ENCODE data around the gene WIZ.

WIZ gene

GRCh38 chr19:15444505-15445226 lies 5.1 kb downstream of the WIZ start:
- DNase-seq (ENCODE audit: low spot score): no peak

DNA sequence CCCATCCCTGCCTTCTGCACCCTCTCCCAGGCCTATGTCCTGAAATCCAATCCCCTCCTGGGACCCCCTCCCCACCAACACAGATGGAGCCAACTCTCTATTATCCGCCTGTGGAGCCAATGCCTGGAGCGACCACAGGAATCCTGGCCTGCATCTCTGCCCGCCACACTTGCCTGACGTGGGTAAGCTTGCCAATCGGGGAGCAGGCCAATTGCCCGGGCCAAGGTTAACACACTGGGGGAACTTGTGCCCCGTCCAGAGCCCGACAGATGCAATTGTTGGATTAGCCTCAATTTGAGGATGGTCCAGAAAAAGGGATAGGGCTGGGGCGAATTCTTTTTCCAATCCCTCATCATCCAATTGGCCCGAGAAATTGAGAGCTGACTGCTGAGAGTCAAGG lies 5.9 kb downstream of the WIZ start:
- no peak for DNase-seq (ENCODE audit: low spot score)

GRCh38 chr19:15443325-15443724 lies 6.4 kb downstream of the WIZ start:
- DNase-seq (ENCODE audit: low spot score): no peak

DNA sequence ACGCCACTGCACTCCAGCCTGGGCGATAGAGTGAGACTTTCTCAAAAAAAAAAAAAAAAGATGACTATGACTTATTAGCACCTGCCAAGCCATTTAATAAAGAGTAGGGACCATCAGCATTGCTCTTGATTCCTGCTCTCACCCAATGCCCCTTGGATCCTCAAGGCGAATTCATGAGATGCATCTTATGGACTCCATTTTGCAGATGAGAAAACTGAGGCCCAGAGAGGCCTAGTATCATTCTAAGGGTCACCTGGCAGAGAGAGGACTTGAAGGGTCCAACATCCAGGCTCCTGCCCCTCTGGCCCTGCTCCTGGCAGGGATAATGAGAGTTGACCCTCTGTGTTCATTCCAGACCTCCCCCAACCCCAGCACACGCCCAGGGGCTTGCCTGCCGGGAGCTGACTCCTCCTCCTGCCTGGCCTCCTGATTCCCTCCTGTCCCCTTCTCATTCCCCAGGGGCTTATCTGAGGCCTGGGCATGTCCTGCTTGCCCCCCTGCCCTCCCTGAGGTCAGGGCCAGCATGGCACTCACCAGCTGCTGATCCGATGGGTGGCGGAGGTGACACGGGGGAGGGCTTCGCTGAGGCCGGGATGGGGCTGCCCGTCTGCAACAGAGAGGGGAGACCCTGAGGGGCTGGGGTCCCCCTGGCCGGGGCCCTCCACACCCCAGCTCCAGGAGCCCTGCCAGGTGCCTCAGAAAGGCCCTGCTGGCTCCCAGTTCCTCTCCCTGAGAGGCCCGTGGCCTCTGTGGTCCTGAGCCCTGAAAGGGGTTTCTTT lies 7.4 kb downstream of the WIZ start:
- DNase-seq (ENCODE audit: low spot score): no peak

DNA sequence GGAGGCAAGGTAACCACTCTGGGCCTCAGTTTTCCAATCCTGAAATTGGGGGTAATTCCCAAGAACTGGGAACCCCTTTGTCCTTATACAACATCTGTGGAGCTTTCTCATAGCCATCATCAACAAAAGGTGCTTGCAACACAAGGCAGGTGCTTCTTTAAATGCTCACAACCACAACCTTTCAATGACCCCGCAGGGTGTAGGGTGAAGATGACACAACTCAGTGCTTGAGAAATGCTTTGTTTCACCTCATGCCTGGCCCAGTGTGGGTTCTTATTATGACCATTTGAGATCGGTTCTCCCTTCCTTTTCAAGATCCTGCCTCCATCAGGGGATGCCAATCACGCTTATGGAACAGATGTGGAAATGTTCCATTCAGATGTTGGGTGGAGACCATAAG lies 8.4 kb downstream of the WIZ start:
- no peak for DNase-seq (ENCODE audit: low spot score)

DNA sequence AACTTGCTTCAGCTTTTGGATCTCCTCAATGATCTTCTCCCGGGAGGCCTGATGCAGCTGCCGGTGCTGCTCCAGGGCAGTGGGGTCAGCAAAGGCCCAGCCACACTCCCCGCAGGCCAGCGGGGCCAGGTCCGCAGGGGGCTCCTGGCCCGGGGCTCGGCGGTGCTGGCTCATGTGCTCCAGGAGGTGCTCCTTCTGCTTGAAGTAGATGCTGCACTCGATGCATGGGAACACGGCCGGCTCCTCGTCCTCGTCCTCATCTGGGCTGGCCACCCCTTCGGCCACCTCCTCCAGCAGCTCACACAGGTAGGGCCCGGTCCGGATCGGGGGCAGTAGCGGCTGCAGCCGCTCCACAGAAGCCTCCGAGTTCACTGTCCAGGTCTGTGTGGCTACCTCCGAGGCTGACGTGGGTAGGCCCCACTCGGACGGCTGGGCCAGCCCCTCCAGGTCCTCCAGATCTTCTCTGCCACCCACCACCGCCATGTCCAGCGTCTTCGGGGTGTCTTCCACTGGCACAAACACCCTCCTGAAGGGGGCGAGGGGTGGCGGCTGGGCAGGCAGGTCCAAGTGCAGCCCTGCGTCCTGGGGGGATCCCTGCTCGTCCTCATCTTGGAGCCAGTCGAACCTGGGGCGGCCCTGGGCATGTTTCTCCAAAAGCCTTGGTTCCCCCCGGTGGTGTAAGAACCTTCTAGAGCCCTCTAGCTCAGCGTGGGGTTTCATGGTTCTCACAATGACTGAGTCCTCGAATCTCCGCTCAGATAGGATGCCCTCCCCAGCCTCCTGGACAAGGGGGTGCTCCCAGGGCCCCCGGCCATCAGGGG lies 9.7 kb downstream of the WIZ start:
- DNase-seq (ENCODE audit: low spot score): no peak

- DNase-seq (ENCODE audit: low spot score): no peak
These were observed 10.5 kb downstream of the WIZ start for GRCh38 chr19:15439078-15439799.

DNA sequence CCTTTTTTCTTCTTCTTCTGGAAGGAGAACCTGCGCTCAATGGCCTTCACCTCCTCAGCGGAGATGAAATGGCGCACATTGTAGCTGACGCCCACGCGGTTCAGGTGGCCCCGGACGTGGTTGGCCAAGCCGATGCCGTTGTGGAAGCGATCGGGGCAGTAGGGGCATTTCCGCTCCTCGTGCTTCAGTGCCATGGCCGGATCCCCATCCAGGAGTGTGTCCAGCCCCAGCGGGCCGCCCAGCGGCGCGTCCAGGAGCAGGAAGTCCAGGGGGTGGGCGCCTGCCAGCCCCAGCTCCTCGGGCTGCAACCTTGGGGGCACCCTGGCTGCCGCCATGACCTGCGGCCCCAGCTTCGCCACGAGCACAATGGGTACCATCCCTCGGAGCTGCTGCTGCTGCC lies 11.2 kb downstream of the WIZ start:
- no peak for DNase-seq (ENCODE audit: low spot score)

DNA sequence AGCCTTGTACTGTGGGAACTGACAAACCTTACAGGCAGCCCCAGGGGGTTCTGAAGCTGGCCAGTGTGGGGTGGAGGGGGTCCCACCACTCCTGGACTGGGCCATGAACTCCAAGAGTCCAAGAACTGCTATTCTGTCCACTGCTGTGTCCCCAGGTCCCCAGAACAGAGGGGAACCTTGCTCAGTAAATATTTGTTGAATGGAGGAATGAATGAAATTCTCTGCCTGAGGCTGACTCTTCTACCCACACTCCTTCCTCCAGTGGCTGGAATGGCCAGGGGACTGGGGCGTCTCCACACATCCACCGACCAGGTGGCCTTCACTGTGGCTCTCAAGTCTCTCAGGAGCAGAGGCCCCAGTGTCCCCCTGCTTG lies 11.6 kb downstream of the WIZ start:
- DNase-seq (ENCODE audit: low spot score): no peak

GRCh38 chr19:15437355-15438123 lies 12.2 kb downstream of the WIZ start:
- DNase-seq (ENCODE audit: low spot score): peak; percentile 78

DNA sequence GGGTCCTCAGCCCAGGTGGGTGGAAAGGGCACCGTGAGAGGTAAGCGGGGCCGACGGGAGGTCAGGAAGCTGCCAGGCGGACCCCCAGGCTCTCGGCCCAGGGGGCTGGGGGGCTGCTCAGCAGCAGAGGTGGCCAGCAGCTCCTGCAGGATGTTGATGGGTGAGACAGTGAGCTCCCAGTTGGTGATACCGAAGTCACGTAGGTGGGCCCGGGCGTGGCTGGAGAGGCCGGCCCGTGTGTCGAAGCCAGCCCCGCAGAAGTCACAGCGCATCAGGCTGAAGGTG lies 13.0 kb downstream of the WIZ start:
- DNase-seq (ENCODE audit: low spot score): no peak

- DNase-seq (ENCODE audit: low spot score): peak; percentile 47
These were observed 13.5 kb downstream of the WIZ start for GRCh38 chr19:15436012-15436825.

- DNase-seq (ENCODE audit: low spot score): no peak
These were observed 16.2 kb downstream of the WIZ start for GRCh38 chr19:15433519-15434069.

- peak; percentile 99 for DNase-seq (ENCODE audit: low spot score)
These were observed 16.9 kb downstream of the WIZ start for GRCh38 chr19:15432629-15433518.

GRCh38 chr19:15432018-15432494 lies 17.7 kb downstream of the WIZ start:
- DNase-seq (ENCODE audit: low spot score): no peak

GRCh38 chr19:15431396-15432017 lies 18.2 kb downstream of the WIZ start:
- DNase-seq (ENCODE audit: low spot score): no peak

- DNase-seq (ENCODE audit: low spot score): no peak
These were observed 19.1 kb downstream of the WIZ start for GRCh38 chr19:15430526-15431120.

DNA sequence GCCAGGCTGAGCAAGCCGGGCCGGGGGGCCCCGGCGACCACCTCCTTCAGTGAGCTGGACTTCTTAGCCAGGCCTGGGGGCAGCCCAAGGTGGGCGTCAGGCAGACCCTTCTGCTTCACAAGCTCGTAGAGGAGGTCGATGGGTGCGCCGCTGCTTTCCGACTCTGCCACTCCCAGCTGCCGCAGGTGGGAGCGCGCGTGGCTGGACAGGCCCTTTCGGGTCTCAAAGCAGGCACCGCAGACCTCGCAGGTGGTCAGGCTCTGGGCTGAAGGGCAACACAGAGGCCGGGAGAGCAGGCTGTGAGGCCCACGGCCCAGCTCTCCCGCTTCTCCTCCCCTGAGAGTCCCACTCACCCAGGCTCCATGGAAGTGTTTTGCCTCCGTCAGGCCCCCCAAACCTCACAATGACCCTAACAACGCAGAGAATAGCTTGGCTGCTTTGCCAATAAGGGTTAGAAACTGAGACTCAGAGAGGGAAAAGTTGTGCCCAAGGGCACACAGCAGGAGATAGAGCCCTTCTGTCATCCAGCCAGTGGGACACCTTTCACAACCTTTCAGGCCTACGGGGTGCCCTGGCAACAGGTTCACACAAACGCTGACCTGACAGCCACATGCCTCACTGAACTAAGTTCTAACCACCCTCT lies 19.8 kb downstream of the WIZ start:
- no peak for DNase-seq (ENCODE audit: low spot score)

All from AG20443 (cell line).